HepG2 (cell line): ENCODE data around the gene AARS2. TPM values are rescaled to one million over a fixed set of nuclear protein-coding genes. Genes with fewer than 3 reads are reported as not detected.

Experiments used
- AFF4 ChIP-seq: sonication (generic); formaldehyde crosslinking; IDR thresholded peaks from 2 replicates; pipeline ENCODE4 v1.4.0; 2020; ENCODE audit warnings: missing genetic modification reagents
- AKAP8 ChIP-seq: sonication (generic); formaldehyde crosslinking; IDR thresholded peaks from 2 replicates; pipeline ENCODE4 v1.5.1; 2020; ENCODE audit warnings: mild to moderate bottlenecking, missing genetic modification reagents
- ATF3 ChIP-seq: sonication (generic); formaldehyde crosslinking; IDR thresholded peaks from 2 replicates; pipeline ENCODE4 v1.4.0; 2020; ENCODE audit warnings: missing genetic modification reagents
- CREB3 ChIP-seq: sonication (generic); formaldehyde crosslinking; IDR thresholded peaks from 2 replicates; pipeline ENCODE4 v1.5.0; 2020; ENCODE audit warnings: missing genetic modification reagents
- CREBL2 ChIP-seq: sonication (generic); formaldehyde crosslinking; IDR thresholded peaks from 2 replicates; pipeline ENCODE4 v1.8.1; 2023; ENCODE audit warnings: missing genetic modification reagents, mild to moderate bottlenecking, borderline replicate concordance
- GFI1 ChIP-seq: sonication (generic); formaldehyde crosslinking; IDR thresholded peaks from 2 replicates; pipeline ENCODE4 v1.5.0; 2020; ENCODE audit warnings: missing genetic modification reagents, mild to moderate bottlenecking, borderline replicate concordance
- MTA3 ChIP-seq: sonication (generic); formaldehyde crosslinking; IDR thresholded peaks from 2 replicates; pipeline ENCODE4 v1.4.0; 2020; ENCODE audit warnings: missing genetic modification reagents
- NFE2L1 ChIP-seq: sonication (generic); formaldehyde crosslinking; IDR thresholded peaks from 2 replicates; pipeline ENCODE4 v1.4.0; 2020; ENCODE audit warnings: missing genetic modification reagents, mild to moderate bottlenecking, borderline replicate concordance
- RBFOX2 ChIP-seq: fragments of 200-400 bp; formaldehyde crosslinking; IDR thresholded peaks from 2 replicates; pipeline ENCODE4 v1.6.1; 2017; ENCODE audit warnings: low read depth, mild to moderate bottlenecking, low read length
- SATB2 ChIP-seq: sonication (generic); formaldehyde crosslinking; IDR thresholded peaks from 2 replicates; pipeline ENCODE4 v1.5.0; 2020; ENCODE audit warnings: missing genetic modification reagents
- SRSF1 ChIP-seq: fragments of 200-400 bp; formaldehyde crosslinking; optimal IDR thresholded peaks from 2 replicates; pipeline ENCODE3; 2017; ENCODE audit warnings: mild to moderate bottlenecking, low read depth, low read length, moderate library complexity
- ZNF180 ChIP-seq: sonication (generic); formaldehyde crosslinking; IDR thresholded peaks from 2 replicates; pipeline ENCODE4 v1.4.0; 2020; ENCODE audit warnings: low read depth, missing genetic modification reagents, borderline replicate concordance
- ZNF678 ChIP-seq: sonication (generic); formaldehyde crosslinking; IDR thresholded peaks from 2 replicates; pipeline ENCODE4 v1.4.0; 2020; ENCODE audit warnings: mild to moderate bottlenecking, missing genetic modification reagents
- ZNF780A ChIP-seq: sonication (generic); formaldehyde crosslinking; IDR thresholded peaks from 2 replicates; pipeline ENCODE4 v1.8.0; 2022; ENCODE audit warnings: mild to moderate bottlenecking, missing genetic modification reagents, moderate library complexity
- polyA plus RNA-seq, 8 experiments: library from polyadenylated mRNA; depleted of rRNA in 3 of 8; stranded (reverse) in 7 of 8; unstranded in 1 of 8; fragments of >200 nt; fragmentation: Illumina TruSeq in 4 of 8; extraction: Trizol in 4 of 8; gene quantifications; 2 replicates each; pipeline versions ENCODE4 v1.2.1 to v1.2.3, GENCODE V29; 2011 to 2016; ENCODE audit warnings: low read depth in 4 of 8, missing spikeins in 1 of 8, mixed read lengths in 1 of 8; ENCODE audit not compliant: insufficient read depth in 1 of 8
- total RNA-seq, 5 experiments: library from RNA; depleted of rRNA; stranded (reverse); fragments of >200 nt; fragmentation: Illumina TruSeq; extraction: Trizol; gene quantifications; 2 replicates each; pipeline ENCODE4 v1.2.3, GENCODE V29; 2016; ENCODE audit warnings: low read depth in 1 of 5
- TF ChIP-seq, protein P1 (sequence below): sonication (generic); formaldehyde crosslinking; IDR thresholded peaks from 2 replicates; pipeline ENCODE4 v1.5.1; 2020; ENCODE audit warnings: mild to moderate bottlenecking, missing genetic modification reagents, borderline replicate concordance
- TF ChIP-seq, protein P2 (sequence below): sonication (generic); formaldehyde crosslinking; IDR thresholded peaks from 2 replicates; pipeline ENCODE4 v1.9.0; 2022; ENCODE audit warnings: missing genetic modification reagents, mild to moderate bottlenecking, borderline replicate concordance

Gene AARS2
- total and polyA plus RNA-seq, 2 of the 13 experiments (the other 11 are each of a cell fraction or from before 2014, with no cell fraction given), result 7.5 to 24.1 TPM

GRCh38 chr6:44255105-44255808 is 57.9 kb downstream of the AARS2 start (continued):
- TF ChIP-seq CREB3 (CRISPR knock-in tag), result no peak
- TF ChIP-seq ZNF180 (CRISPR knock-in tag), result no peak
- no peak for TF ChIP-seq CREBL2
- peak; percentile 19 for TF ChIP-seq RBFOX2
- TF ChIP-seq ZNF678 (CRISPR knock-in tag), result no peak
- no peak for TF ChIP-seq MTA3 (CRISPR knock-in tag)
- TF ChIP-seq ATF3 (CRISPR knock-in tag), result no peak
- no peak for TF ChIP-seq AFF4 (CRISPR knock-in tag)
- TF ChIP-seq, protein P1, sequence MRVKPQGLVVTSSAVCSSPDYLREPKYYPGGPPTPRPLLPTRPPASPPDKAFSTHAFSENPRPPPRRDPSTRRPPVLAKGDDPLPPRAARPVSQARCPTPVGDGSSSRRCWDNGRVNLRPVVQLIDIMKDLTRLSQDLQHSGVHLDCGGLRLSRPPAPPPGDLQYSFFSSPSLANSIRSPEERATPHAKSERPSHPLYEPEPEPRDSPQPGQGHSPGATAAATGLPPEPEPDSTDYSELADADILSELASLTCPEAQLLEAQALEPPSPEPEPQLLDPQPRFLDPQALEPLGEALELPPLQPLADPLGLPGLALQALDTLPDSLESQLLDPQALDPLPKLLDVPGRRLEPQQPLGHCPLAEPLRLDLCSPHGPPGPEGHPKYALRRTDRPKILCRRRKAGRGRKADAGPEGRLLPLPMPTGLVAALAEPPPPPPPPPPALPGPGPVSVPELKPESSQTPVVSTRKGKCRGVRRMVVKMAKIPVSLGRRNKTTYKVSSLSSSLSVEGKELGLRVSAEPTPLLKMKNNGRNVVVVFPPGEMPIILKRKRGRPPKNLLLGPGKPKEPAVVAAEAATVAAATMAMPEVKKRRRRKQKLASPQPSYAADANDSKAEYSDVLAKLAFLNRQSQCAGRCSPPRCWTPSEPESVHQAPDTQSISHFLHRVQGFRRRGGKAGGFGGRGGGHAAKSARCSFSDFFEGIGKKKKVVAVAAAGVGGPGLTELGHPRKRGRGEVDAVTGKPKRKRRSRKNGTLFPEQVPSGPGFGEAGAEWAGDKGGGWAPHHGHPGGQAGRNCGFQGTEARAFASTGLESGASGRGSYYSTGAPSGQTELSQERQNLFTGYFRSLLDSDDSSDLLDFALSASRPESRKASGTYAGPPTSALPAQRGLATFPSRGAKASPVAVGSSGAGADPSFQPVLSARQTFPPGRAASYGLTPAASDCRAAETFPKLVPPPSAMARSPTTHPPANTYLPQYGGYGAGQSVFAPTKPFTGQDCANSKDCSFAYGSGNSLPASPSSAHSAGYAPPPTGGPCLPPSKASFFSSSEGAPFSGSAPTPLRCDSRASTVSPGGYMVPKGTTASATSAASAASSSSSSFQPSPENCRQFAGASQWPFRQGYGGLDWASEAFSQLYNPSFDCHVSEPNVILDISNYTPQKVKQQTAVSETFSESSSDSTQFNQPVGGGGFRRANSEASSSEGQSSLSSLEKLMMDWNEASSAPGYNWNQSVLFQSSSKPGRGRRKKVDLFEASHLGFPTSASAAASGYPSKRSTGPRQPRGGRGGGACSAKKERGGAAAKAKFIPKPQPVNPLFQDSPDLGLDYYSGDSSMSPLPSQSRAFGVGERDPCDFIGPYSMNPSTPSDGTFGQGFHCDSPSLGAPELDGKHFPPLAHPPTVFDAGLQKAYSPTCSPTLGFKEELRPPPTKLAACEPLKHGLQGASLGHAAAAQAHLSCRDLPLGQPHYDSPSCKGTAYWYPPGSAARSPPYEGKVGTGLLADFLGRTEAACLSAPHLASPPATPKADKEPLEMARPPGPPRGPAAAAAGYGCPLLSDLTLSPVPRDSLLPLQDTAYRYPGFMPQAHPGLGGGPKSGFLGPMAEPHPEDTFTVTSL (CRISPR knock-in tag), result no peak
- TF ChIP-seq ZNF780A (CRISPR knock-in tag), result 0 out of 2 replicates have a peak, but pooled peaks have one; percentile 14
- TF ChIP-seq SATB2 (CRISPR knock-in tag), result no peak
- TF ChIP-seq GFI1 (CRISPR knock-in tag), result no peak
- TF ChIP-seq AKAP8 (CRISPR knock-in tag), result no peak
- 0 out of 2 replicates have a peak, but pooled peaks have one; percentile 23 for TF ChIP-seq NFE2L1 (CRISPR knock-in tag)
- no peak for TF ChIP-seq SRSF1
- TF ChIP-seq, protein P2, sequence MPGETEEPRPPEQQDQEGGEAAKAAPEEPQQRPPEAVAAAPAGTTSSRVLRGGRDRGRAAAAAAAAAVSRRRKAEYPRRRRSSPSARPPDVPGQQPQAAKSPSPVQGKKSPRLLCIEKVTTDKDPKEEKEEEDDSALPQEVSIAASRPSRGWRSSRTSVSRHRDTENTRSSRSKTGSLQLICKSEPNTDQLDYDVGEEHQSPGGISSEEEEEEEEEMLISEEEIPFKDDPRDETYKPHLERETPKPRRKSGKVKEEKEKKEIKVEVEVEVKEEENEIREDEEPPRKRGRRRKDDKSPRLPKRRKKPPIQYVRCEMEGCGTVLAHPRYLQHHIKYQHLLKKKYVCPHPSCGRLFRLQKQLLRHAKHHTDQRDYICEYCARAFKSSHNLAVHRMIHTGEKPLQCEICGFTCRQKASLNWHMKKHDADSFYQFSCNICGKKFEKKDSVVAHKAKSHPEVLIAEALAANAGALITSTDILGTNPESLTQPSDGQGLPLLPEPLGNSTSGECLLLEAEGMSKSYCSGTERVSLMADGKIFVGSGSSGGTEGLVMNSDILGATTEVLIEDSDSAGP (CRISPR knock-in tag), result peak; percentile 55; the same call in 1 of the 2 replicates
